ENCODE measurements around the gene ZNF207. TPM values are rescaled to one million over a fixed set of nuclear protein-coding genes. Genes with fewer than 3 reads are reported as not detected.
A peak's percentile ranks its signal among the peaks of the same experiment; 100 is the strongest.

The ZNF207 gene
- total and polyA plus RNA-seq, 9 of the 15 experiments (the other 6 are each of a cell fraction or from before 2014, with no cell fraction given) = 123 to 370 (median 250) TPM

- TF ChIP-seq, protein P1, sequence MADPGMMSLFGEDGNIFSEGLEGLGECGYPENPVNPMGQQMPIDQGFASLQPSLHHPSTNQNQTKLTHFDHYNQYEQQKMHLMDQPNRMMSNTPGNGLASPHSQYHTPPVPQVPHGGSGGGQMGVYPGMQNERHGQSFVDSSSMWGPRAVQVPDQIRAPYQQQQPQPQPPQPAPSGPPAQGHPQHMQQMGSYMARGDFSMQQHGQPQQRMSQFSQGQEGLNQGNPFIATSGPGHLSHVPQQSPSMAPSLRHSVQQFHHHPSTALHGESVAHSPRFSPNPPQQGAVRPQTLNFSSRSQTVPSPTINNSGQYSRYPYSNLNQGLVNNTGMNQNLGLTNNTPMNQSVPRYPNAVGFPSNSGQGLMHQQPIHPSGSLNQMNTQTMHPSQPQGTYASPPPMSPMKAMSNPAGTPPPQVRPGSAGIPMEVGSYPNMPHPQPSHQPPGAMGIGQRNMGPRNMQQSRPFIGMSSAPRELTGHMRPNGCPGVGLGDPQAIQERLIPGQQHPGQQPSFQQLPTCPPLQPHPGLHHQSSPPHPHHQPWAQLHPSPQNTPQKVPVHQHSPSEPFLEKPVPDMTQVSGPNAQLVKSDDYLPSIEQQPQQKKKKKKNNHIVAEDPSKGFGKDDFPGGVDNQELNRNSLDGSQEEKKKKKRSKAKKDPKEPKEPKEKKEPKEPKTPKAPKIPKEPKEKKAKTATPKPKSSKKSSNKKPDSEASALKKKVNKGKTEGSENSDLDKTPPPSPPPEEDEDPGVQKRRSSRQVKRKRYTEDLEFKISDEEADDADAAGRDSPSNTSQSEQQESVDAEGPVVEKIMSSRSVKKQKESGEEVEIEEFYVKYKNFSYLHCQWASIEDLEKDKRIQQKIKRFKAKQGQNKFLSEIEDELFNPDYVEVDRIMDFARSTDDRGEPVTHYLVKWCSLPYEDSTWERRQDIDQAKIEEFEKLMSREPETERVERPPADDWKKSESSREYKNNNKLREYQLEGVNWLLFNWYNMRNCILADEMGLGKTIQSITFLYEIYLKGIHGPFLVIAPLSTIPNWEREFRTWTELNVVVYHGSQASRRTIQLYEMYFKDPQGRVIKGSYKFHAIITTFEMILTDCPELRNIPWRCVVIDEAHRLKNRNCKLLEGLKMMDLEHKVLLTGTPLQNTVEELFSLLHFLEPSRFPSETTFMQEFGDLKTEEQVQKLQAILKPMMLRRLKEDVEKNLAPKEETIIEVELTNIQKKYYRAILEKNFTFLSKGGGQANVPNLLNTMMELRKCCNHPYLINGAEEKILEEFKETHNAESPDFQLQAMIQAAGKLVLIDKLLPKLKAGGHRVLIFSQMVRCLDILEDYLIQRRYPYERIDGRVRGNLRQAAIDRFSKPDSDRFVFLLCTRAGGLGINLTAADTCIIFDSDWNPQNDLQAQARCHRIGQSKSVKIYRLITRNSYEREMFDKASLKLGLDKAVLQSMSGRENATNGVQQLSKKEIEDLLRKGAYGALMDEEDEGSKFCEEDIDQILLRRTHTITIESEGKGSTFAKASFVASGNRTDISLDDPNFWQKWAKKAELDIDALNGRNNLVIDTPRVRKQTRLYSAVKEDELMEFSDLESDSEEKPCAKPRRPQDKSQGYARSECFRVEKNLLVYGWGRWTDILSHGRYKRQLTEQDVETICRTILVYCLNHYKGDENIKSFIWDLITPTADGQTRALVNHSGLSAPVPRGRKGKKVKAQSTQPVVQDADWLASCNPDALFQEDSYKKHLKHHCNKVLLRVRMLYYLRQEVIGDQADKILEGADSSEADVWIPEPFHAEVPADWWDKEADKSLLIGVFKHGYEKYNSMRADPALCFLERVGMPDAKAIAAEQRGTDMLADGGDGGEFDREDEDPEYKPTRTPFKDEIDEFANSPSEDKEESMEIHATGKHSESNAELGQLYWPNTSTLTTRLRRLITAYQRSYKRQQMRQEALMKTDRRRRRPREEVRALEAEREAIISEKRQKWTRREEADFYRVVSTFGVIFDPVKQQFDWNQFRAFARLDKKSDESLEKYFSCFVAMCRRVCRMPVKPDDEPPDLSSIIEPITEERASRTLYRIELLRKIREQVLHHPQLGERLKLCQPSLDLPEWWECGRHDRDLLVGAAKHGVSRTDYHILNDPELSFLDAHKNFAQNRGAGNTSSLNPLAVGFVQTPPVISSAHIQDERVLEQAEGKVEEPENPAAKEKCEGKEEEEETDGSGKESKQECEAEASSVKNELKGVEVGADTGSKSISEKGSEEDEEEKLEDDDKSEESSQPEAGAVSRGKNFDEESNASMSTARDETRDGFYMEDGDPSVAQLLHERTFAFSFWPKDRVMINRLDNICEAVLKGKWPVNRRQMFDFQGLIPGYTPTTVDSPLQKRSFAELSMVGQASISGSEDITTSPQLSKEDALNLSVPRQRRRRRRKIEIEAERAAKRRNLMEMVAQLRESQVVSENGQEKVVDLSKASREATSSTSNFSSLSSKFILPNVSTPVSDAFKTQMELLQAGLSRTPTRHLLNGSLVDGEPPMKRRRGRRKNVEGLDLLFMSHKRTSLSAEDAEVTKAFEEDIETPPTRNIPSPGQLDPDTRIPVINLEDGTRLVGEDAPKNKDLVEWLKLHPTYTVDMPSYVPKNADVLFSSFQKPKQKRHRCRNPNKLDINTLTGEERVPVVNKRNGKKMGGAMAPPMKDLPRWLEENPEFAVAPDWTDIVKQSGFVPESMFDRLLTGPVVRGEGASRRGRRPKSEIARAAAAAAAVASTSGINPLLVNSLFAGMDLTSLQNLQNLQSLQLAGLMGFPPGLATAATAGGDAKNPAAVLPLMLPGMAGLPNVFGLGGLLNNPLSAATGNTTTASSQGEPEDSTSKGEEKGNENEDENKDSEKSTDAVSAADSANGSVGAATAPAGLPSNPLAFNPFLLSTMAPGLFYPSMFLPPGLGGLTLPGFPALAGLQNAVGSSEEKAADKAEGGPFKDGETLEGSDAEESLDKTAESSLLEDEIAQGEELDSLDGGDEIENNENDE (IDR thresholded peaks at IDR 0.05; ENCODE audit: low read depth, low read length) = peak; percentile 61
- TF ChIP-seq FOXM1 (IDR thresholded peaks at IDR 0.05; ENCODE audit: low read depth) = no peak
- no peak for TF ChIP-seq FOXM1 (CRISPR knock-in tag; IDR thresholded peaks at IDR 0.05; ENCODE audit: low read depth)
- TF ChIP-seq, protein P2, sequence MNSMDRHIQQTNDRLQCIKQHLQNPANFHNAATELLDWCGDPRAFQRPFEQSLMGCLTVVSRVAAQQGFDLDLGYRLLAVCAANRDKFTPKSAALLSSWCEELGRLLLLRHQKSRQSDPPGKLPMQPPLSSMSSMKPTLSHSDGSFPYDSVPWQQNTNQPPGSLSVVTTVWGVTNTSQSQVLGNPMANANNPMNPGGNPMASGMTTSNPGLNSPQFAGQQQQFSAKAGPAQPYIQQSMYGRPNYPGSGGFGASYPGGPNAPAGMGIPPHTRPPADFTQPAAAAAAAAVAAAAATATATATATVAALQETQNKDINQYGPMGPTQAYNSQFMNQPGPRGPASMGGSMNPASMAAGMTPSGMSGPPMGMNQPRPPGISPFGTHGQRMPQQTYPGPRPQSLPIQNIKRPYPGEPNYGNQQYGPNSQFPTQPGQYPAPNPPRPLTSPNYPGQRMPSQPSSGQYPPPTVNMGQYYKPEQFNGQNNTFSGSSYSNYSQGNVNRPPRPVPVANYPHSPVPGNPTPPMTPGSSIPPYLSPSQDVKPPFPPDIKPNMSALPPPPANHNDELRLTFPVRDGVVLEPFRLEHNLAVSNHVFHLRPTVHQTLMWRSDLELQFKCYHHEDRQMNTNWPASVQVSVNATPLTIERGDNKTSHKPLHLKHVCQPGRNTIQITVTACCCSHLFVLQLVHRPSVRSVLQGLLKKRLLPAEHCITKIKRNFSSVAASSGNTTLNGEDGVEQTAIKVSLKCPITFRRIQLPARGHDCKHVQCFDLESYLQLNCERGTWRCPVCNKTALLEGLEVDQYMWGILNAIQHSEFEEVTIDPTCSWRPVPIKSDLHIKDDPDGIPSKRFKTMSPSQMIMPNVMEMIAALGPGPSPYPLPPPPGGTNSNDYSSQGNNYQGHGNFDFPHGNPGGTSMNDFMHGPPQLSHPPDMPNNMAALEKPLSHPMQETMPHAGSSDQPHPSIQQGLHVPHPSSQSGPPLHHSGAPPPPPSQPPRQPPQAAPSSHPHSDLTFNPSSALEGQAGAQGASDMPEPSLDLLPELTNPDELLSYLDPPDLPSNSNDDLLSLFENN (IDR thresholded peaks at IDR 0.05; ENCODE audit: low read depth in 2 of 2, low read length in 2 of 2) = peak in 1 of 2 experiments; percentile 51; a peak in 1 of 4 replicates
- 0 out of 2 replicates have a peak, but pooled peaks have one; percentile 33 for TF ChIP-seq GTF2F1 (IDR thresholded peaks at IDR 0.05; ENCODE audit: low read depth, low read length)
- no peak for TF ChIP-seq TRIM25 (IDR thresholded peaks at IDR 0.05; ENCODE audit: borderline replicate concordance)
- TF ChIP-seq, protein P3, sequence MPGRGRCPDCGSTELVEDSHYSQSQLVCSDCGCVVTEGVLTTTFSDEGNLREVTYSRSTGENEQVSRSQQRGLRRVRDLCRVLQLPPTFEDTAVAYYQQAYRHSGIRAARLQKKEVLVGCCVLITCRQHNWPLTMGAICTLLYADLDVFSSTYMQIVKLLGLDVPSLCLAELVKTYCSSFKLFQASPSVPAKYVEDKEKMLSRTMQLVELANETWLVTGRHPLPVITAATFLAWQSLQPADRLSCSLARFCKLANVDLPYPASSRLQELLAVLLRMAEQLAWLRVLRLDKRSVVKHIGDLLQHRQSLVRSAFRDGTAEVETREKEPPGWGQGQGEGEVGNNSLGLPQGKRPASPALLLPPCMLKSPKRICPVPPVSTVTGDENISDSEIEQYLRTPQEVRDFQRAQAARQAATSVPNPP (IDR thresholded peaks at IDR 0.05; ENCODE audit: borderline replicate concordance, insufficient read depth, insufficient read length) = no peak
- TF ChIP-seq ZKSCAN1 (IDR thresholded peaks at IDR 0.05; ENCODE audit: low read depth, low read length) = peak; percentile 85; the same call in 1 of the 2 replicates
Measured at GRCh38 chr17:32341857-32342602, 7.9 kb upstream of the ZNF207 start, which contains the start of gene C17orf75 (continued).
